ENCODE results near the gene NUTM2G.
"Not testable (repeated sequence)": the region's sequence is repeated elsewhere in the genome, so short reads cannot be mapped to it uniquely, and the experiment has no call there.

DNA sequence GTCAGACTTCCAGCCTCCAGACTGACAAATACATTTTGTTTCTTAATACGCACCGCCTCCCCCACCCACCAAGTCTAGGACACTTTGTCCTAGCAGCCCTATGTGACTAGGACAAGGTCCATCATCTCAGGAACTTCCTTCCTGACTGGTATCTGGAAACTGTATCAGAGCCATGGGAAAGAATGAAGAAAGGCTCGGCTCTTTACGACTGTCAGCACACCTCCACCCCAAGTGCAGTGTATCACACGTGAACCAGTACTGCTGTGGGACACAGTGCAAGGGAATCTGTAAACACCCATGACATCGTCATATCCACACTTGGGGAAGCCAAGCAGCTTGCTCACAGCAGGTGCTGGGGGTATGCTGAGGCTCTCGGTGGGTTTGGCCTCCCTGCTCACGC, 13.0 kb downstream of the NUTM2G start:
- not testable (repeated sequence) for TF ChIP-seq ZNF274 (IDR thresholded peaks at IDR 0.05; ENCODE audit: low read depth, low read length); YY1 (IDR thresholded peaks at IDR 0.05; ENCODE audit: insufficient read depth, insufficient read length)
